CD4-positive, CD25-positive, alpha-beta regulatory T cell (primary cell): ENCODE results near the gene ATAD5. TPM values are rescaled to one million over a fixed set of nuclear protein-coding genes. Genes with fewer than 3 reads are reported as not detected.
A peak's percentile ranks its signal among the peaks of the same experiment; 100 is the strongest.
"Not testable (repeated sequence)": the region's sequence is repeated elsewhere in the genome, so short reads cannot be mapped to it uniquely, and the experiment has no call there.

ENCODE experiments used
- ATAC-seq, 2 donors: fragments of 150-1000 bp; cut with Tn5 transposase; one replicate each; pipeline ENCODE4 v1.10.0; 2021; ENCODE audit warnings: low read depth in 2 of 2, moderate number of reproducible peaks in 2 of 2, moderate library complexity in 1 of 2
- DNase-seq, 3 donors: peaks; one replicate each; pipeline versions ENCODE4 v3.0.0 to v3.0.0-alpha.2; 2012 to 2022; ENCODE audit warnings: mixed read lengths in 1 of 3
- H3K27ac ChIP-seq: one replicate; pipeline ENCODE4 v1.7.0; 2013; ENCODE audit warnings: mild to moderate bottlenecking, low read length; ENCODE audit not compliant: insufficient read depth, poor library complexity, severe bottlenecking
- H3K27me3 ChIP-seq: one replicate; pipeline ENCODE4 v1.7.0; 2013; ENCODE audit warnings: low read length; ENCODE audit not compliant: control insufficient read depth, insufficient read depth
- H3K36me3 ChIP-seq: one replicate; pipeline ENCODE4 v1.7.0; 2013; ENCODE audit warnings: mild to moderate bottlenecking, low read length, moderate library complexity; ENCODE audit not compliant: control insufficient read depth, insufficient read depth
- H3K4me1 ChIP-seq: 2 replicates; pipeline ENCODE4 v1.7.0; 2013; ENCODE audit warnings: mild to moderate bottlenecking, low read length; ENCODE audit not compliant: insufficient read depth, control insufficient read depth, poor library complexity, severe bottlenecking
- H3K4me3 ChIP-seq: one replicate; pipeline ENCODE4 v1.7.0; 2013; ENCODE audit warnings: low read depth, mild to moderate bottlenecking, low read length, moderate library complexity
- H3K9me3 ChIP-seq, 2 experiments: 1 replicate in 1 of 2; 2 replicates in 1 of 2; pipeline ENCODE4 v1.7.0; 2013; ENCODE audit warnings: low read length in 2 of 2, mild to moderate bottlenecking in 1 of 2, moderate library complexity in 1 of 2; ENCODE audit not compliant: control insufficient read depth in 2 of 2
- H3K27ac Mint-ChIP-seq, 3 donors: one replicate each; pipeline ENCODE4 v1.8.0; 2020 to 2022; ENCODE audit warnings: mild to moderate bottlenecking in 3 of 3, mixed read lengths in 3 of 3, moderate library complexity in 2 of 3
- H3K27me3 Mint-ChIP-seq: one replicate; pipeline ENCODE4 v1.8.0; 2022; ENCODE audit warnings: mild to moderate bottlenecking, mixed read lengths
- H3K36me3 Mint-ChIP-seq: one replicate; pipeline ENCODE4 v1.8.0; 2020; ENCODE audit warnings: mixed read lengths
- H3K4me1 Mint-ChIP-seq, 4 donors: one replicate each; pipeline ENCODE4 v1.8.0; 2020 to 2022; ENCODE audit warnings: mixed read lengths in 4 of 4, mild to moderate bottlenecking in 1 of 4
- H3K4me3 Mint-ChIP-seq, 4 donors: one replicate each; pipeline ENCODE4 v1.8.0; 2020 to 2022; ENCODE audit warnings: mild to moderate bottlenecking in 4 of 4, mixed read lengths in 4 of 4, moderate library complexity in 3 of 4
- H3K9me3 Mint-ChIP-seq, 7 donors: one replicate each; pipeline ENCODE4 v1.8.0; 2020 to 2022; ENCODE audit warnings: mixed read lengths in 7 of 7, mild to moderate bottlenecking in 3 of 7, moderate library complexity in 2 of 7
- polyA plus RNA-seq, 4 donors: library from polyadenylated mRNA; unstranded; fragments of 300-500 nt; fragmentation: Illumina TruSeq; gene quantifications; one replicate each; pipeline ENCODE4 v1.2.3, GENCODE V29; 2021
- total RNA-seq: library from RNA; stranded (reverse); gene quantifications from one replicate; pipeline ENCODE4 v1.2.3, GENCODE V29; 2022

The ATAD5 gene
- total and polyA plus RNA-seq, 5 donors from 2014 or later, result 0.72 to 5.7 (median 1.3) TPM

DNA sequence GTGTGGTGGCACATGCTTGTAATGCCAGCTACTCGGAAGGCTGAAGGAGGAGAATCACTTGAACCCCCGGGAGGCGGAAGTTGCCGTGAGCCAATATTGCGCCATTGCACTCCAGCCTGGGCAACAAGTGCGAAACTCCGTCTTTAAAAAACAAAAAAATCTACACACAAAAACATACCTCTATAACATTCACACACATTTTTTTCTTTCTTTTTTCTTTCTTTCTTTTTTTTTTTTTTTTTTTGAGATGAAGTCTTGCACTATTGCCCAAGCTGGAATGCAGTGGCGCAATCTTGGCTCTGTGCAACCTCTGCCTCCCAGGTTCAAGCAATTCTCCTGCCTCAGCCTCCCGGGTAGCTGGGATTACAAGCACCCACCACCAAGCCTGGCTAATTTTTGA, 16.9 kb upstream of the ATAD5 start:
- not testable (repeated sequence) for H3K9me3 ChIP-seq, H3K27ac ChIP-seq, H3K4me3 Mint-ChIP-seq, H3K27me3 ChIP-seq, H3K36me3 ChIP-seq, H3K9me3 Mint-ChIP-seq, H3K27me3 Mint-ChIP-seq, DNase-seq, H3K4me3 ChIP-seq, ATAC-seq
- H3K36me3 Mint-ChIP-seq, result peaks cover 12% of the 10 kb centered on the region
- peak overlapping the region in 1 of 3 donors; percentile 56 for H3K27ac Mint-ChIP-seq
- peaks cover 26 to 88% (median 53%) of the 10 kb centered on the region in 4 donors for H3K4me1 Mint-ChIP-seq
- H3K4me1 ChIP-seq, result peaks cover 76% of the 10 kb centered on the region

DNA sequence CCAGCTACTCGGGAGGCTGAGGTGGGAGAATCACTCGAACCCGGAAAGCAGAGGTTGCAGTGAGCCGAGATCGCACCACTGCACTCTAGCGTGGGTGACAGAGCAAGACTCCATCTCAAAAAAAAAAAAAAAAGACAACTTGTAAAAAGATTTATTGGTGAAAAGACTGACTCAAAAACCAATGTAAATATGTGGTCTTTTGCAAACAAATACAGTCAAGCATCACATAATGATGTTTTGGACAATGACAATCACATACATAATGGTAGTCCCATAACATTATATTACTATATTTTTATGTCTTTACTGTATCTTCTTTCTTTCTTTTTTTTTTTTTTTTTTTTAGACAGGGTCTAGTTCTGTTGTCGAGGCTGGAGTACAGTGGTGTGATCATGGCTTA, 15.6 kb upstream of the ATAD5 start:
- no peaks in the 10 kb centered on the region for H3K9me3 ChIP-seq
- peaks cover 12% of the 10 kb centered on the region for H3K36me3 Mint-ChIP-seq
- DNase-seq, result no peak
- H3K4me1 Mint-ChIP-seq, result peaks cover 27 to 89% (median 54%) of the 10 kb centered on the region in 4 donors
- H3K27ac ChIP-seq, result no peak overlapping the region
- H3K4me3 Mint-ChIP-seq, result peak overlapping the region in 2 of 4 donors; percentile 19 to 20
- no peaks in the 10 kb centered on the region for H3K36me3 ChIP-seq
- H3K4me1 ChIP-seq, result peaks cover 76% of the 10 kb centered on the region
- no peak overlapping the region for H3K4me3 ChIP-seq
- H3K9me3 Mint-ChIP-seq, result no peaks in the 10 kb centered on the region
- H3K27ac Mint-ChIP-seq, result peak overlapping the region in 2 of 3 donors; percentile 41 to 65
- H3K27me3 Mint-ChIP-seq, result no peaks in the 10 kb centered on the region
- no peaks in the 10 kb centered on the region for H3K27me3 ChIP-seq
- ATAC-seq, result no peak

DNA sequence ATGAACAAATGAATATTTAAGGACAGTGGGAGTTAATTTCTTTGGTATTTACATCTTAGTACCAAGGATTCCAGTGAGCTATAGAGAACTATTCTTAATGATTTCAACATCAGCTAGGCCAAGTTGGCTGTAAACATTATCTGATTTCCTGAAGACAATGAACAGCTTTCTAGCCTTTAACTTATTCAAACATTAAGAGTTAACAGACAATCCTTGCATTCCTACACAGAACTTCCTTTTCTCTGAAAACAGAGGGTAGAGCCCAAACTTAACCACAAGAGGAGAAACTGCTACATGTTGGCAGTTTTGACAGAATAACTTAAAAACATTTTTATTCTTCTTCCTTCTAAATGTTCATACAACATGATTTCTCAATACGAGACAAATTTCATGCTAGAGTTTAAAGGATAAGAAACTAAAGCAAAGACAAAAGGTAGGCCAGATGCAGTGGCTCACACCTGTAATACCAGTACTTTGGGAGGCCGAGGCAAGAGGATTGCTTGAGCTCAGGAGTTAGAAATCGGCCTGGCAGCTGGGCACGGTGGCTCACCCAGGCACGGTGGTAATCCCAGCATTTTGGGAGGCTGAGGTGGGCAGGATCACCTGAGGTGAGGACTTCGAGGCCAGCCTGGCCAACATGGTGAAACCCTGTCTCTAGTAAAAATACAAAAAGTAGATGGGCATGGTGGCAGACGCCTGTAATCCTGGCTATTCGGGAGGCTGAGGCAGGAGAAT, 11.6 kb upstream of the ATAD5 start:
- H3K27ac Mint-ChIP-seq, result peak overlapping the region; percentile 94 to 99 (median 96)
- Histone ChIP-seq H3K27ac (peak overlapping the region; percentile 78), H3K4me1 (peaks cover 69% of the 10 kb centered on the region), H3K27me3 (no peaks in the 10 kb centered on the region), H3K36me3 (no peaks in the 10 kb centered on the region), H3K9me3 (no peaks in the 10 kb centered on the region), H3K4me3 (peak overlapping the region; percentile 97)
- H3K4me1 Mint-ChIP-seq, result peaks cover 23 to 73% (median 53%) of the 10 kb centered on the region in 4 donors
- H3K27me3 Mint-ChIP-seq, result no peaks in the 10 kb centered on the region
- ATAC-seq, result no peak
- no peaks in the 10 kb centered on the region for H3K9me3 Mint-ChIP-seq
- peak in 1 of 3 donors; percentile 49 for DNase-seq
- H3K36me3 Mint-ChIP-seq, result peaks cover 12% of the 10 kb centered on the region
- H3K4me3 Mint-ChIP-seq, result peak overlapping the region; percentile 93 to 100 (median 96)

- ATAC-seq, result no peak
- Histone ChIP-seq H3K4me3 (peak overlapping the region; percentile 97), H3K27ac (peak overlapping the region; percentile 78), H3K27me3 (no peaks in the 10 kb centered on the region), H3K4me1 (peaks cover 63% of the 10 kb centered on the region), H3K9me3 (no peaks in the 10 kb centered on the region), H3K36me3 (no peaks in the 10 kb centered on the region)
- Mint-ChIP-seq H3K9me3 (no peaks in the 10 kb centered on the region), H3K4me3 (peak overlapping the region; percentile 93 to 100 (median 96)), H3K4me1 (peaks cover 18 to 66% (median 46%) of the 10 kb centered on the region in 4 donors), H3K27ac (peak overlapping the region; percentile 94 to 99 (median 96)), H3K36me3 (peaks cover 5% of the 10 kb centered on the region), H3K27me3 (no peaks in the 10 kb centered on the region)
- DNase-seq, result peak in 2 of 3 donors; percentile 9 to 26
These were observed 9.7 kb upstream of the ATAD5 start for GRCh38 chr17:30821871-30822723.

DNA sequence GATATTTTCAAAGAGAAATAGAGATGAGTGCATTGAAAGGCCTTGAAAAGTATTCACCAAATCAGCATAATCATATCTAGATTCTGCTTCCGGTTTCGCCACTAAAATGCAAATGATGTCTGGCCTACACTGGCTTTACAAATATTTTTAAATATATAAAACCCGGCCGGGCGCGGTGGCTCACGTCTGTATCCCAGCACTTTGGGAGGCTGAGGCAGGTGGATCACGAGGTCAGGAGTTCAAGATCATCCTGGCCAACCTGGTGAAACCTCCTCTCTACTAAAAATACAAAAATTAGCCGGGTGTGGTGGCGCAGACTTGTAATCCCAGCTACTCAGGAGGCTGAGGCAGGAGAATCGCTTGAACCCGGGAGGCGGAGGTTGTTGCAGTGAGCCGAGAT, 8.8 kb upstream of the ATAD5 start:
- Histone ChIP-seq H3K27ac (peak overlapping the region; percentile 78), H3K4me1 (peaks cover 57% of the 10 kb centered on the region), H3K4me3 (peak overlapping the region; percentile 97)
- not testable (repeated sequence) for H3K27me3 Mint-ChIP-seq, H3K27me3 ChIP-seq, H3K9me3 ChIP-seq, H3K36me3 ChIP-seq, H3K9me3 Mint-ChIP-seq, ATAC-seq, H3K36me3 Mint-ChIP-seq
- DNase-seq, result peak; percentile 9 to 68 (median 39)
- H3K4me1 Mint-ChIP-seq, result peaks cover 18 to 60% (median 45%) of the 10 kb centered on the region in 4 donors
- peak overlapping the region; percentile 93 to 100 (median 96) for H3K4me3 Mint-ChIP-seq
- H3K27ac Mint-ChIP-seq, result peak overlapping the region; percentile 89 to 99 (median 94)

- H3K36me3 Mint-ChIP-seq, result peaks cover 4% of the 10 kb centered on the region
- peaks cover 18 to 56% (median 43%) of the 10 kb centered on the region in 4 donors for H3K4me1 Mint-ChIP-seq
- H3K27ac Mint-ChIP-seq, result peak overlapping the region; percentile 94 to 97 (median 96)
- no peaks in the 10 kb centered on the region for H3K9me3 Mint-ChIP-seq
- no peak for DNase-seq
- Histone ChIP-seq H3K4me1 (peaks cover 54% of the 10 kb centered on the region), H3K4me3 (peak overlapping the region; percentile 97), H3K36me3 (no peaks in the 10 kb centered on the region), H3K27ac (peak overlapping the region; percentile 78), H3K27me3 (no peaks in the 10 kb centered on the region), H3K9me3 (no peaks in the 10 kb centered on the region)
- H3K4me3 Mint-ChIP-seq, result peak overlapping the region; percentile 93 to 100 (median 96)
- no peak for ATAC-seq
- no peaks in the 10 kb centered on the region for H3K27me3 Mint-ChIP-seq
These were observed 8.3 kb upstream of the ATAD5 start for GRCh38 chr17:30823421-30823820.

- H3K4me3 ChIP-seq, result peak overlapping the region; percentile 97
- no peaks in the 10 kb centered on the region for H3K27me3 ChIP-seq
- H3K4me1 ChIP-seq, result peaks cover 49% of the 10 kb centered on the region
- ATAC-seq (no peak), DNase-seq (peak in 2 of 3 donors; percentile 10 to 38)
- Mint-ChIP-seq H3K36me3 (no peaks in the 10 kb centered on the region), H3K4me3 (peak overlapping the region; percentile 93 to 100 (median 96)), H3K9me3 (no peaks in the 10 kb centered on the region), H3K4me1 (peaks cover 18 to 51% (median 38%) of the 10 kb centered on the region in 4 donors), H3K27ac (peak overlapping the region; percentile 94 to 97 (median 96)), H3K27me3 (no peaks in the 10 kb centered on the region)
- H3K27ac ChIP-seq, result peak overlapping the region; percentile 78
- H3K9me3 ChIP-seq, result no peaks in the 10 kb centered on the region
- H3K36me3 ChIP-seq, result no peaks in the 10 kb centered on the region
These were observed 7.8 kb upstream of the ATAD5 start for GRCh38 chr17:30824002-30824355.
